AG08395 (cell line): Measurements from ENCODE around the gene C2CD4B.

ENCODE experiments used
- DNase-seq: peaks from one replicate; pipeline ENCODE4 v3.0.0; 2012; ENCODE audit warnings: mixed read lengths, low spot score

C2CD4B gene

DNA sequence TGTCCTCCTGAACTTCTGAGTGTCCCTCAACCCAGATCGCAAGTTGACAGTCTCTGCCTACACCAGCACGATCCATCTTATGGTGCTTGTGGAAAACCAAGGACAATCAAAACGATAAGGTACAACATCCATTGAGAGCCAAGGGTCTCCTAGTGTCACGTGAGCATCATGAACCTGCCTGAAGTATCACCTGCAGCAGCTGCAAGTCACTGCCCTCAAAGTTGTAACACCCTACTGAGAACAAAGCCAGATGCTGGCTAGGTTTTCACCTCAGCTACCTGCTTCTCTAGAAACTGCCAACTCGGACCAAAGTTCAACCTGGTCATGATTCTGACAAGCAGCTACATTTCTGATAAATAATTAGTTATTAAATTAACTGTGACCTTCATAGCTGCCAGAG lies 17.5 kb downstream of the C2CD4B start:
- no peak for DNase-seq

DNA sequence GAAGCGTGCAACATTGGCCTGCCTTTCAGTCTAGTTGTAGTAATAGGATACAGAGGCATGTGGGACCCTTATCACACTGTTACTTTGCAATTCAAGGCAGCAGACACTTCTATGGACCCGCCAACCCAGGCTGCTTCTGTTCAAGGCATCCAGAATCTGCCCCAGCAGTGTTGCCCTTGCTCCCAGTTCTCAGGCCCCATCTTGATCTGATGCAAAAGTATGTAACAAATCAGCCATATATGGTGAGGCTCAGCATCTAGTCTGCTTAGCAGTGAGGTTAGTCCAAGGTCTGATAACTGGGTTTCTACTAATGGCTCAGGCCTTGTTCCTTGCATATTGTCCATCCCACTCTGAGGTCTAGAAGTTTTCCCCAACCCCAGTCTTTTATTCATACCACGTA lies 17.9 kb downstream of the C2CD4B start:
- no peak for DNase-seq

DNA sequence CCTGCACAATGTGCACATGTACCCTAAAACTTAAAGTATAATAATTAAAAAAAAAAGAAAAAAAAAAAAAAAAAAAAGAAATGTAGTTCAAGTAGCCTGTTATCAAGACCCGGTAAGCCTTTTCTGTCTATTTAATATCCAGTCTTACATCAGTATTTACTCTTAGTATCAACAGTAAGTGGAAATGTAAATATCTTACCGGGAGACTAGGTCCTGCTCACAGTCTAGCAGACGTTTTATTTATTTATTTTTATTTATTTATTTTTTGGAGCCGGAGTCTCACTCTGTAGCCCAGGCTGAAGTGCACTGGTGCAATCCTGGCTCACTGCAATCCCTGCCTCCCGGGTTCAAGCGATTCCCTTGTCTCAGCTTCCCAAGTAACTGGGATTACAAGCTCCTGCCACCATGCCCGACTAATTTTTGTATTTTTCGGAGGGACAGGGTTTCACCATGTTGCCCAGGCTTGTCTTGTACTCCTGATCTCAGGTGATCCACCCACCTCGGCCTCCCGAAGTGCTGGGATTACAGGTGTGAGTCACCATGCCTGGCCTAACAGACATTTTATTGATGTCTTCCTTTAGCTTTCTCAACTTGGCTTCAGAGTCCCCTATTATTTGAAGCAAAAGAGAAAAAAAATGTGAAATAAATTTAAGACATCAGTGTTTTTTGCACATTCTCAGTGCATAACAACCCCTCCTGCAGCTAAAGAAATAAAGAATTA lies 19.9 kb downstream of the C2CD4B start:
- DNase-seq = no peak

DNA sequence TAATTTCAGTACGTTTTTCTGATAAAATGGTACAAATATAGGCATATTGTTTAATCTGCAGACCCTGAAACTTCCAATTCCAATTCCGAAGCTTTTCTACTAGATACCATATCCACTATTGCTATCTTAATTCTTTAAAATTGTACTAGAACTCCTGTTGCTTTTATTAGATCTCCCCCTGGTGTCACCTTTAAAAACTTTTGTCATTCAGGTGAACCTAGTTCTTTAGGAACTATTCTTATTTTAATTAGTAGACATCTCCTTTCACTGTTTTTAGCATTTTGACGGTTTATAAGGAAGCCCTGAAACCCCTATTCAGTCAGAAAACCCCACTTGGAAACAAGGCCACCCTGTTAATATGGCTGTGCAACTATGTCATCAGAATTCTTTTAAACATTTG lies 22.3 kb downstream of the C2CD4B start:
- no peak for DNase-seq

DNA sequence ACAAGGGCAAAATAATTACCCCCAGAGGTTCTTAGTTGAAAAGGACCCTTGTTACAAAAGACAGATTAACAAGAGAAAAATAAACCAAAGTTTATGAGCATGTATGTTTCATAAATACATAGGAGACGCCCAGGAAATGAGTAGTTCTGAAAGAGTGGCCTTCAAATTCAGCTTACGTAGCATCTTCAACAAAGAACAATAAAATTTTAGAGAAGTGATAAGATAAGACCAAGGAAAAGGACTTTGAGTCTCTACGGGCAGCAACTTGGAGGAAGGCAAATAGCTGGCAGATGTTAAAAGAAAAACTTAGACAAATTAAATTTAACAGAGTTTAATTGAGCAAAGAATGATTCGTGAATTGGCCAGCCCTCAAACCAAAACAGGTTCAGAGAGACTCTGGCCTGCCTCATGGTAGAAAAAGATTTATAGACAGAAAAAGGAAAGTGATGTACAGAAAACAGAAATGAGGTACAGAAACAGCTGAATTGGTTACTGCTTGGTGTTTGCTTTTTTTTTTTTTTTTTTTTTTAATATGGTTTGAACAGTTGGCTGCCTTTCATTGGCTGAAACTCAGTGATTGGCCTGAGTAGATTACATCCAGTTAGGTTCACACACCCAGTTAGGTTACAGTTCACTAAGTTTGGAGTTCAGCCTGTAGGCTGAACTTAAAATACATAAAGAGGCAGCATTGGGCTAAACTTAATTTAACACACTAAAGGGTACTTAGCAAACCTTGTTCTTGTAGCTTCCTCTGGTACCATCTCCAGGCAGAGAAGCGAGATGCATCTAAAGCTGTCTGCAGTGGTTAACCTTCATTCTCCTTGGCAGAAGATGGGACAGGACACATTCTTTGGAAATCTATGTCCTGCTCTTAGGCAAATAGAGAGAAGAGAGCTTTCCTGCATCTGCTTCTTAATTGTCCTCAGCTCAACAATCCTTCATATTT lies 23.2 kb downstream of the C2CD4B start:
- no peak for DNase-seq

DNA sequence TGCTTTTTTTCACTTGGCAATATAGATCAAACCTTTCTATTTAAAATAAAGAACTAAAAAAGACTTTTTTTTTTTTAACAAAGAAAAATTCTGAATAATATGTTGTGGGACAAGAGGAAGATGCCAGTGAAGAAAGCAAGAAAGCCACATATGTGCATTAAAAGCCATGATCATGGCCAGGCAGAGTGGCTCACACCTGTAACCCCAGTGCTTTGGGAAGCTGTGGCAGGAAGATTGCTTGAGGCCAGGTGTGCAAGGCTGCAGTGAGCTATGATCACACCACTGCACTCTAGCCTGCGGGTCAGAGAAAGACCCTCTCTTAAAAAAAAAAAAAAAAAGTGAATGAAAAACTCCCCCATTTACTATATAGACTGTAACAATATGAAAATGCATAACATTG lies 23.9 kb downstream of the C2CD4B start:
- no peak for DNase-seq

DNA sequence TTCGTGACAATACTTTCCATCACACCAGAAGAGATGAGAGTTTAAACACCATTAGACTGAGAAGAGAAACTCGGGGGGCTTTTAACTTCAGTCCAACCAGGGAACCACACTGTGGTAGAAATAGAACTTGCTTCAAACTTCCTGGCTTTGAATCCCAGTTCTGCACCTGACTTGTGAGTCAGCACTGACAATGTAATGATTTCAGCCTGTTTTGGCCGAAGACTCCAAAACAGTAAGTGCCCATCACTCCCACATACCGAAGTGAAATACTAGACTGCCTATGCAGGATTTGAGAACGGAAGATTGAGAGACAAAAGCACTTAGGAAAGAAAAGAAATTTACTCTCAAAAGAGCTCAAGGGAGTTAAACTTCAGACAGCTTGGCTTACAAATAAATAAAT lies 27.0 kb downstream of the C2CD4B start:
- DNase-seq = no peak

DNA sequence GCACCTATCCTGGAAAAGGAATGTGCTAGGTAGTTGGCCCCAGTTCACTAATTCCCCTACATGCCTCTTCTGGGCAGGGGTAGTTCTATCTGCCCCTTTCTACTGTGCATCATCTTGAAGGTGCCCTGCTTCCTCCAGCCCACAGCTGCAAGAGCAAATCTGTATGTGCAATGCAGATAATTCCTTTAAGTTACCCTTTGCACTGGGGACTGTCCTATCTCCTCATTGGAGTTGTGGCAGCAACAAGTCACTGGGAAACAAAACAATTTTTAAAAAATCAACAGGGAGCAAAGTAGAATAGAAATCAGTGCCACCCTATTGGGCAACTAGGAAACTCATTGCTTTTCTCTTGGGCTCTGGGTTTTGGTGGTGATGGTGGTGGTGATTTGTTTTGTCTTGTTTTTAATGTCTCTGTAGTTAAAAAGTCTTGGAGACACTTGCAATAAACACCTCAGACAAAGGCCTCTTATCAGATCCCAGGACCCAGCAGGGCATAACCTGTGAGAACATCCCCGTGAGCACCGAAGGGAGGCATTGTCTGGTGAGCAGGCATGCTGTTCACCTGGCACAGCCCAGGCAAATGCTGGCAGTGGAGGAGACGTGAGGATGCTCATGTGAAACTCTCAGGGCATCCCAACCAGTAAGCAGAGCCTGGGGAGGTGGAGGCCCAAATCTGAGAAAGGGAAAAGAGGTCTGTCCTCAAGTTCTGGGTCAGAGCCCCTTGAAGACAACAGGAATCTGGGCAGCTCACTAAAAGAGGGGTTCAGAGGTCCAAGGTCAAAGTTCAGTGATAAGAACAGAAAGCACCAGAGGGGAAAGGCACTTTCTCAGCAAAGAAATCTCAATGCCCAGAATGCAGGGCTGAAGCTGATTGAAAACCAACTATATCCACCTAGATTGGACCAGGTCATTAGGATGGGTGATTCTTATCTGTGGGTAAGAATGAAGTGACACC lies 27.9 kb downstream of the C2CD4B start:
- DNase-seq = no peak

DNA sequence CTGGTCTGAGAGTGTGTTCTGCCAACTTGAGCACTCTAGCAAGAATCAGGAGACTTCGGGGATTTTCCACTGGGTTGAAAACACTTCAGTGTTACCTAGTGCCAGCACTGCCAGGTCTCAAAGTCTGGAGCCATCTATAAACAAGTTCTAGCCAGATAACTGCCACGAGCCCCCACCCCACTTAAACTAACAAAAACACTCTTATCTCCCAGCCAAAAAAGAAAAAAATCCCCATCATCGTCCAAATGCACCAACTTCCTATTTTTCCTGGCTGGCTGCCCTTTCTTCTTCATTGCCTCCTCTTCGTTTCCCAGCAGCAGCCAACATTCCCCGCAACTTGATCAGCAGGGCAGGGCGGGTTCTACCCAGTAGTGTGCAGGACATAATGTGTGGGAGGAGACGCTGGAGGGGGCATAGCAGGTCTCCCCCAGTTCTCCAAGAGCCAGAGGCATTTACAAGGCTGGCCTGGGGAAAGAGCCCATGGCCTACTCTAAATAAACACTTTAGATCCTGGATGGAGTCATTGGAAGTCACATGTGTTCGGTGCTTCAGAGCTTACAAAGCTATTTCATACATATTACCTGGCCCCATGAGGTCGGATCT lies 29.5 kb downstream of the C2CD4B start:
- no peak for DNase-seq

DNA sequence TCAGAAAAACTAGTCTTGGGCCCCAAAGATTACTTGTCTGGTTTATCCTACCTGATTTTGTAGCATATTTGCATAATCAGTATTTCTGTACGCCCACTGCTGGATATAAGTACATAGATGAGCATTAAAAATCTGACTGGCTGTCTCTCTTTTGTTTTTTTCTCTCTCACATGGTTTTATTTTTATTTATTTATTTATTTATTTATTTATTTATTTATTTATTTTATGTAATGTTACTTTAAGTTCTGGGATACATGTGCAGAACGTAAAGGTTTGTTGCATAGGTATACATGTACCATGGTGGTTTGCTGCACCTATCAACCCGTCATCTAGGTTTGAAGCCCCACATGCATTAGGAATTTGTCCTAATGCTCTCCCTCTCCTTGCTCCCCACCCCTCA lies 31.9 kb downstream of the C2CD4B start:
- no peak for DNase-seq

DNA sequence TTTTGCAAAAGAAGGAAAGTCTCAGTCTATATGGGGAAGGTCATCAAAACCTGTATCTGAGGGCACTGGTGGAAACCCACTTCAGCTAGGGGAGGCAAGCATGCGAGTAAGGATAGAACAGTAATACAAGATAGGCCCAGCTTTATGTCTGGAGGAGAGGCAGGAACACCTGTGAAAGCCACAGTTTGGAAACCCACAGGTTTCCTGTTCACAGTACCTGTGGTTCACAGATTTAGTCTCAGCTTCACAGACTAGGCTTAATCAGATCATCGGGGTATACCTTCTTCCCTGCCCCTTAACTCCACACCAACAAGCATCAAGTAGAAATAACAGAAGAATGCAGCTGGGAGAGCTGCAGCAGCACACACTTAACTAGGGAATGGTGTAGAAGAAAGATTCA lies 36.2 kb downstream of the C2CD4B start:
- DNase-seq = no peak

DNA sequence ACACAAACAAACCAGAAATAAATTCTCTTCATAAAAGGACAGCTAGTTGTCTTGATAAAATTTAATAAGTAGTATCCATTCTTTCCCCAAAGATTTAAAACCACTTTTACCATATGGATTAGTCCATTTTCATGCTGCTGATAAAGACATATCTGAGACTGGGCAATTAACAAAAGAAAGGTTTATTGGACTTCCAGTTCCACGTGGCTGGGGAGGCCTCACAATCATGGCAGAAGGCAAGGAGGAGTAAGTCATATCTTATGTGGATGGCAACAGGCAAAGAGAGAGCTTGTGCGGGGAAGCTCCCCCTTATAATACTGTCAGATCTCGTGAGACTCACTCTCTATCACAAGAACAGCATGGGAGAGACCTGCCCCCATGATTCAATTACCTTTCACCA lies 38.7 kb downstream of the C2CD4B start:
- DNase-seq = no peak

DNA sequence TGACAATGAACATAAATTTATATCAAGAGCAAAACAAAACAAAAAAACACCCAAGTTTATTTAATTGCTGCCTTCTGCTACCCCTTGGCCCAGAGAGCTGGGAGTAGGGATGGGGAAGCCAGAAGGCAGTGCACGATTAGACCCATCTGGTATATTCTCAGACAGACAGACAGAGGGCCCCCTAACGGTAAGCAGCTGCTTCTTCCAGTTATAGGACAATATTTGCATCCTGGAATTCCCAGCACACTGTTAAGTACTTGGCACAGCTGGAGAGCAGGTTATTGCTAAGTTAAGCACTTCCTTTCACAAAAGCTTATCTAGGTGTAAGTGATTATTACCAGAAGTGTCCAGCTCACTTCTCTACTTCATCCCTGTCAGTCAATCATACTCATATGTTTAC lies 39.3 kb downstream of the C2CD4B start:
- peak; percentile 41 for DNase-seq

DNA sequence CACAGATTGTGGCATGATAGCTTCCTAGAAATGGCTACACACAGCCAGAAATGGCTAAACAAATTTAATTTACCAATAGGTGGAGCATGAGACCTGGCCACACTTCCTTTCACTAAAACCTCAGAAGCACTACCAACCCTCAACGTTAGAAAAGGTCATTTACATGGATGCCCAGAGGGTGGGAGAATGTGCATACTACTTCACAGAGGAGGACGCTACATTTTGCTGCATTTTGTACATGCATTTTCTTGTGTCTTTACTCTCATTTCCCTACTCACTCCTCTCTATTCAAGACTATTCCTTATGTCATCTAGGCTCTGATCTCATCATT lies 40.1 kb downstream of the C2CD4B start:
- DNase-seq = no peak

DNA sequence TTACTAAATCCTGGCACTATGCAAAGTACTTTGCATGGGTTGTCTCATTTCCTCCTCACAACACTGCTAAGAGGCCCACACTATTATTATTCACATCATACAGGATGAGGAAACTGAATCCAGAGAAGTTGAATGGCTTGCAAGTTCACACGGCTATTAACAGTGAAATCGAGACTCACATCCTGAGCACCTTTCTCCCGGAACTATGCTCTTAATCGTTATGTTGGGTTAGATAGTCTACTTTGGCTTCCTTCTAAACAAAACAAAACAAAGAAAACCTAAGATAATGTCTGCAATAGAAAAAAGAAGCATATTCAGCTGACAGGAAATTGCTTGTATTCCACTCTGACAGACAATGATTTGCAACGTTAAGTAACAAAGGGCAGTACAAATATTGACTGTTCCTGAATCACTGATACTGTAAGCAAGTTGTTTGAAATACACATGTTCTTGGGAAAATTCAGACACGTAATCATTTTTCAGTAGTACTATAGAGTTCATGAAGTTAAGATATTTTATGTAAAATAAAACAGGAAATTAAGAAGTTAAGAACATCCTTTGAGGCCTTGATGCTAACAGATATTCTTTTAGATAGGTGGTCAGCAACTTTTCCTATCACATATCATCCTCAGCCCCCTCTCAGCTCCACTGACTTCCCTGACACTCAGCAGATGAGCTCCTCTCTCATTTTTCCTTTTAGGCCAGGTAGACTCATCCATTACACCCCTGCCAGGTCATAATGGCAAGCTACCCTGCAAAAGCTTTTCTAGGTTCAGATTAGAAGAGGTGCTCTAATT lies 40.7 kb downstream of the C2CD4B start:
- DNase-seq = no peak

DNA sequence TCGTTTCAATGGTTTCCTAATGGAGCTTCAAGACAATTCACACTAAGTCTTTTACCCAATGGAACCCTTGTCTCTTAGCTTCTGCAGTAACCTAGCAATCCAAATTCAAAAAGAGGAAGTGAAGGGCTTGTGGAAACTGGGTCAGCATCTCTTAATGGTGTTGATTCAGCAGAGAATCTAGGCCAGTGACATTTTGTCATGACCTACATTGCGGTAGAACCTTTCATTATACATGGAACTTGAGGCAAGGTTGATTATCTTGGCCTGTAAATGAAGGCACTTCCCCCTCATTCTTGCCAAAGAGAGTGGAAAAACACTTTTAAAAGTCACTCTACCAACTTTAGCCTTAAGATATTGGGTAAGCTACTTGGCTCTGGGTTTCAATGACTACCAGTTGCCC lies 42.8 kb downstream of the C2CD4B start:
- DNase-seq = no peak

DNA sequence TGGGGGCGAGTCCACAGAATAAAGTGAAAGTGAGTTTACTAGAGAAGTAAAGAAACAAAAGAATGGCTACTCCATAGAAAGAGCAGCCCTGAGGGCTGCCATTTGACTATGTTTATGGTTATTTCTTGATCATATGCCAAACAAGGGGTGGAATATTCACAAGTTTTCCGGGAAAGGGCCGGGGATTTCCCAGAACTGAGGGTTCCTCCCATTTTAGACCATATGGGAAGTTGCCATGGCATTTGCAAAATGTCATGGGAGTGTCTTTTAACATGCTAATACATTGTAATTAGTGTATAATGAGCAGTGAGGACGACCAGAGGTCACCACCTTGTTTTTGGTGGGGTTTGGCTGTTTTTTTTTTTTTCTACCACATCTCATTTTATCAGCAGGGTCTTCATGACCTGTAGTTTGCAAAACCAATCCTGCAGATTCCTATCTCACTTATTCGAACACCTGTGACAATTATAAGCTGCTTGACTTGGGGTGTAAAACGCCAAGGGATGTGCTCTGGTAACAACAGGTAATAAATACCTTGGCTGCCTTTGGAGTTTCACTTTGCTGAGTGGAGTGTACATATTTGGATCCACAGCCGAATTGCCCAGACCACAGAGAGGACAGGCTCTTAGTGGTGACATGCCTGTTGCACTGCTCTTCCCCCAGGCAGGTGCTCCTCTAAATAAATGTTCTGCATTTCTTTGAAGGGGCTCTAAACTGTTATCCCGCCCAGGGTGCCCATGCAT lies 43.6 kb downstream of the C2CD4B start:
- no peak for DNase-seq

DNA sequence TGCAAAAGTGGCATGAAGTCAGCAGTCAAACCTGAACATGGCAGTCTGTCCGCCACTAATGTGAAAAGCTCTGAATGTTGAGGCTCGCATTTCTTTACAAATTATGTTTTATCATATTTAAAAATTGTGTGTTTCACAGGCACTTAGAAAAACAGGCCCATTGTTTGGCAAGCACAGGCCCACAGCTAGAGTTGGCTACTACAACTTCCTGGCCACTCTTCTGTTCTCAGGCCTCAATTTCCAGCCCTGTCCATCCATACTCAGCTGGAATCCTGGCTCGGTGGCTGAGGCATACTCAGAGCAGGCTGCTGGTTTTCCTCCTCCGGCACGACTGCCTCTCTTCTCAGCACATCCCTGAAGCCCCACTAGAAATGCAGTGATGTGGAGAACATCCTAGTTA lies 44.3 kb downstream of the C2CD4B start:
- no peak for DNase-seq

DNA sequence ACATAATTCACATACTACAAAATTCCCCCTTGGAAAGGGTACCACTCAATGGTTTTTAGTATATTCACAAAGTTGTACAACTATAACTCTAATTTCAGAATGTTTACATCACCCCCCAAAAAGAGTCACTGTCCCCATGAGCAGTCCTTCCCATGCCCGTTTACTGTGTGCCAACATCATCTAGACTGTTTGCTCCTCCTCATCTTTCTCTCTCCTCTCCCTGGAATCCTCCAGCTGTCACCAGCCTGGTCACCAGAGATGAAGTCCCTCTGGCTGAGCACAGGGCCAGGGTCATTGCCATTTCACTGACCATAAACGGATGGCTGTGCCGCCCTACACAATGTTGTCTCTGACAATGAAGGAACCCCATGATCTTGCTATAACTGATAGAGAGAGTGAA lies 45.2 kb downstream of the C2CD4B start:
- no peak for DNase-seq

DNA sequence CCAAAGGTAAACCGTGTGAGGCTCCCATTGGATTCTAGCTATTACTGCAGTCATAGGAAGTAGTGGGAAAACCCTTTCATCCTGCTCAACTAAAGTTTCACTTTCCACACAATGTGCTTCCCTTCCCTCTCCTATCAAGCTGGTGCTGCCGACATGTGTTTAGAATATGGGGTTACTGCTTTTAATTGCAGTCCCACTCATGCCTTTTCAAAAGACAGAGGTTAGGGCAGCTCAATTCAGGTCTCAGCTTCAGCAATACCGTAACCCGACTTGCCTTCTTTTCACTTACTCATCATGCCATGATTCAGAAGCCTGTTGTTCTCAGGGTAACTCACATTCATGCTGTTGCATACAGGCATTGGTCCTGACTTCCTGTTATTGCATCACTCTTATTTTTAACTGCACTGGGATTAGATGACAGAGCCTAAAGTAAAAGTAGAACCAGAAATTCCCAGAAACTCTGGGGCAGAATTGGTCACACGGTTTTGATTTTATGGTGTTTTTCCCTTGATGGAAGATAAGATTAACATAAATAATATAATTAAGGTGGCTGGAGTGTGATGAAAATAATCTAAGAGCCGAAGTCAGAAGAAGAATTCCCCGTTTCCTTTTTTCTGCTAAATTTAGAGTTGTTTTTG lies 45.7 kb downstream of the C2CD4B start:
- DNase-seq = peak; percentile 91
